SU-DHL-6 (cell line): Measurements from ENCODE around the gene CC2D1A.

Source experiments
- H2AFZ ChIP-seq: fragments of 200-600 bp; sonication (generic); 2 replicates; pipeline ENCODE4 v1.6.1; 2014; ENCODE audit warnings: low read depth, mild to moderate bottlenecking, moderate library complexity, mixed read lengths, antibody characterized with exemption, low read length; ENCODE audit not compliant: severe bottlenecking
- H3F3A ChIP-seq: fragments of 200-600 bp; shearing (Covaris generic); 2 replicates; pipeline ENCODE4 v1.6.0; 2016; ENCODE audit warnings: antibody characterized with exemption, mild to moderate bottlenecking; ENCODE audit not compliant: insufficient read depth
- H3K27ac ChIP-seq: fragments of 200-600 bp; sonication (generic); 2 replicates; pipeline ENCODE4 v1.5.1; 2016; ENCODE audit warnings: low read depth, mild to moderate bottlenecking, low read length, moderate library complexity, mixed read lengths
- H3K27me3 ChIP-seq: fragments of 200-600 bp; sonication (generic), shearing (Covaris generic); 2 replicates; pipeline ENCODE4 v1.6.0; 2014; ENCODE audit warnings: mild to moderate bottlenecking, low read length
- H3K36me3 ChIP-seq: fragments of 200-600 bp; sonication (generic); 2 replicates; pipeline ENCODE4 v1.6.1; 2014; ENCODE audit warnings: mild to moderate bottlenecking, low read length, mixed read lengths
- H3K4me2 ChIP-seq: fragments of 300-600, 200-600 bp; shearing (Covaris generic), sonication (generic); 2 replicates; pipeline ENCODE4 v1.6.0; 2014; ENCODE audit warnings: low read length, low read depth, mild to moderate bottlenecking; ENCODE audit not compliant: poor library complexity, severe bottlenecking
- H3K4me3 ChIP-seq: fragments of 200-600 bp; sonication (generic); 2 replicates; pipeline ENCODE4 v1.5.1; 2014; ENCODE audit warnings: antibody characterized with exemption, low read length, mild to moderate bottlenecking, mixed read lengths; ENCODE audit not compliant: insufficient read depth, poor library complexity, severe bottlenecking
- H3K79me2 ChIP-seq: fragments of 200-600 bp; sonication (generic); 2 replicates; pipeline ENCODE4 v1.6.1; 2014; ENCODE audit warnings: mild to moderate bottlenecking, low read length, moderate library complexity; ENCODE audit not compliant: insufficient read depth
- H3K9ac ChIP-seq: fragments of 200-600 bp; sonication (generic); 2 replicates; pipeline ENCODE4 v1.7.0; 2014; ENCODE audit warnings: mild to moderate bottlenecking, low read length
- H3K9me2 ChIP-seq: fragments of 200-600 bp; sonication (generic); replicated peaks from 2 replicates; pipeline ENCODE4 v1.6.1; 2014; ENCODE audit warnings: low read length; ENCODE audit not compliant: insufficient read depth
- H3K9me3 ChIP-seq: fragments of 200-600 bp; sonication (generic); 2 replicates; pipeline ENCODE4 v1.6.1; 2014; ENCODE audit warnings: low read length, mixed read lengths; ENCODE audit not compliant: insufficient read depth
- H4K20me1 ChIP-seq: fragments of 200-600 bp; sonication (generic); 2 replicates; pipeline ENCODE4 v1.6.1; 2014; ENCODE audit warnings: low read depth, mild to moderate bottlenecking, antibody characterized with exemption, low read length, moderate library complexity, mixed read lengths
- CTCF ChIP-seq: fragments of 200-600 bp; sonication (generic); IDR thresholded peaks from one replicate; pipeline ENCODE4 v1.5.1; 2017; ENCODE audit warnings: antibody characterized with exemption, mild to moderate bottlenecking, low read length, moderate library complexity; ENCODE audit not compliant: insufficient read depth, poor library complexity, severe bottlenecking
- EZH2phosphoT487 ChIP-seq: fragments of 200-600 bp; sonication (generic), shearing (Covaris generic); conservative IDR thresholded peaks from 2 replicates; pipeline ENCODE4 v1.6.1; 2018; ENCODE audit warnings: mild to moderate bottlenecking, antibody characterized with exemption, low read length, moderate library complexity, mixed read lengths

The CC2D1A gene

GRCh38 chr19:13870873-13871272 lies 35.1 kb upstream of the CC2D1A start:
- Histone ChIP-seq H4K20me1 (no peaks in the 10 kb centered on the region), H3K27ac (no peak overlapping the region), H3K27me3 (no peaks in the 10 kb centered on the region), H3K9me2 (no peaks in the 10 kb centered on the region), H3K36me3 (no peaks in the 10 kb centered on the region), H3K4me3 (no peak overlapping the region), H3K4me2 (no peak overlapping the region), H3K79me2 (no peaks in the 10 kb centered on the region), H3K9ac (no peak overlapping the region), H2AFZ (no peak overlapping the region), H3F3A (no peaks in the 10 kb centered on the region), H3K9me3 (no peaks in the 10 kb centered on the region)
- TF ChIP-seq CTCF (no peak), EZH2phosphoT487 (no peak)

- Histone ChIP-seq H3K9ac (peak overlapping the region; percentile 30), H3K9me3 (no peaks in the 10 kb centered on the region), H3K36me3 (no peaks in the 10 kb centered on the region), H3K4me3 (peak overlapping the region; percentile 34), H3K27ac (no peak overlapping the region), H3K27me3 (no peaks in the 10 kb centered on the region), H2AFZ (peak overlapping the region; percentile 69), H3K4me2 (peak overlapping the region; percentile 63), H4K20me1 (no peaks in the 10 kb centered on the region), H3F3A (no peaks in the 10 kb centered on the region), H3K9me2 (no peaks in the 10 kb centered on the region), H3K79me2 (no peaks in the 10 kb centered on the region)
- TF ChIP-seq CTCF: no peak
- no peak for TF ChIP-seq EZH2phosphoT487
Measured at GRCh38 chr19:13872339-13872694, 33.7 kb upstream of the CC2D1A start.

- no peak for TF ChIP-seq EZH2phosphoT487
- peak; percentile 39 for TF ChIP-seq CTCF
- Histone ChIP-seq H3F3A (no peaks in the 10 kb centered on the region), H3K9me2 (no peaks in the 10 kb centered on the region), H3K9ac (peak overlapping the region; percentile 30), H3K27me3 (no peaks in the 10 kb centered on the region), H3K36me3 (no peaks in the 10 kb centered on the region), H3K9me3 (no peaks in the 10 kb centered on the region), H3K4me2 (peak overlapping the region; percentile 63), H4K20me1 (no peaks in the 10 kb centered on the region), H3K27ac (no peak overlapping the region), H2AFZ (peak overlapping the region; percentile 69), H3K79me2 (no peaks in the 10 kb centered on the region), H3K4me3 (peak overlapping the region; percentile 34)
Measured at GRCh38 chr19:13872695-13873389, 33.2 kb upstream of the CC2D1A start.
